HG03097 (cell line): ENCODE data around the gene OPCML.

Experiments
- ATAC-seq: cut with Tn5 transposase; IDR thresholded peaks from one replicate; pipeline ENCODE4 v1.9.1; 2021; ENCODE audit not compliant: unreplicated experiment, low FRiP score

Gene OPCML

DNA sequence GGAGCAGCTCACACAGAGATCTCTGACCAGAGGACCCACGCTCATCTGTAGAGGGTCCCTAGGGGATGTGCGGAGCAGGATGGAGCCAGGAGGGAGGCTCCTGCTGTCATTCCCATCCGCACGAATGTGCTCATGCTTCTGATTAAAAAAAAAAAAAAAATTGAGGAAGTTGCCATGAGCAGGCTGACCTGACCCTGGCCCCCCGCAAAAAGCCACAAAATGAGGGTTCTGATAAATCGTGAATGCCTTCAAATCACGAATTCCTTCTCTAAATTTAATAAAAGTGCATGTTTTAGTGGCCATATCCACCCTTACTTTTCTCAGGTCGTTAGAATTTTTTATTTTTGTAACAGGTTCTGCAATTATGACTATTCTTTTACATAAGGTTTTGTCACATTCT, 378.2 kb downstream of the OPCML start:
- no peak for ATAC-seq

- no peak for ATAC-seq
These were observed 379.3 kb downstream of the OPCML start for GRCh38 chr11:133153031-133153430.

- ATAC-seq, result no peak
These were observed 382.6 kb downstream of the OPCML start for GRCh38 chr11:133149698-133150097.

GRCh38 chr11:133147625-133148024, 384.7 kb downstream of the OPCML start:
- no peak for ATAC-seq

GRCh38 chr11:133146697-133147306, 385.5 kb downstream of the OPCML start:
- ATAC-seq, result no peak

DNA sequence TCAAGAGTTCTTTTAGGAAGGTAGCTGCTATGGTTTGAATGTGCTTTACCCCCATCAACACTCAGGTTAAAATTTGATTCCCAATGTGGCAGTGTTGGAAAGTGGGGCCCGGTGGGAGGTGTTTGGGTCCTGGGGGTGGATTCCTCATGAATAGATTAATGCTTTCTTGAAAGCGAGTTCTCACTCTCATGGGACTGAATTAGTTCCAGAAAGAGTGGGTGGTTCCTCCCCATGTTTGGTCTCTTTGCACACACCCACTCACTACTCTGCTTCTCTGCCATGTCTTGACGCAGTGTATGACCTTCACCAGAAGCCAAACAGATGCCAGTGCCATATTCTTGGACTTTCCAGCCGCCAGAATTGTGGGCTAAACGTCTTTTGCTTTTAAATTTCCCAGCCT, 394.4 kb downstream of the OPCML start:
- ATAC-seq, result no peak

DNA sequence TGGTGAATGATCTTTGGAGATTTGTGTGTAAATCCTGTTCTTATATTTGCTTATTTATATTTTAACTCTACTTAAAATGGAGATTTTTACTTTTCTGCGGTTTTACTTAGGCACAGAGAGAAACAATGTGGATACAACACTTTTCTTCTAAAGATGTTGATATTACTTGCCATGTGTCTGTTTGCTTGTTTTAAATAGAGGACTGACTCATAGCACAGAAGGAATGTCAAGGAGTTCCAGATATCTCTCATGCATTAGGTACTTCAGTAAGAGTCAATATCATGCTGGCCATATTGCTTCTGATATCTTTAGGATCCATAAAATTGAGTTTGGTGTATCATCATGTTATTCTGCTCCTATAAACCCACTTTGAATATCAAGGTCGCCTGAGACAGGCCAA, 395.0 kb downstream of the OPCML start:
- ATAC-seq, result no peak

- no peak for ATAC-seq
These were observed 395.9 kb downstream of the OPCML start for GRCh38 chr11:133136376-133136775.

DNA sequence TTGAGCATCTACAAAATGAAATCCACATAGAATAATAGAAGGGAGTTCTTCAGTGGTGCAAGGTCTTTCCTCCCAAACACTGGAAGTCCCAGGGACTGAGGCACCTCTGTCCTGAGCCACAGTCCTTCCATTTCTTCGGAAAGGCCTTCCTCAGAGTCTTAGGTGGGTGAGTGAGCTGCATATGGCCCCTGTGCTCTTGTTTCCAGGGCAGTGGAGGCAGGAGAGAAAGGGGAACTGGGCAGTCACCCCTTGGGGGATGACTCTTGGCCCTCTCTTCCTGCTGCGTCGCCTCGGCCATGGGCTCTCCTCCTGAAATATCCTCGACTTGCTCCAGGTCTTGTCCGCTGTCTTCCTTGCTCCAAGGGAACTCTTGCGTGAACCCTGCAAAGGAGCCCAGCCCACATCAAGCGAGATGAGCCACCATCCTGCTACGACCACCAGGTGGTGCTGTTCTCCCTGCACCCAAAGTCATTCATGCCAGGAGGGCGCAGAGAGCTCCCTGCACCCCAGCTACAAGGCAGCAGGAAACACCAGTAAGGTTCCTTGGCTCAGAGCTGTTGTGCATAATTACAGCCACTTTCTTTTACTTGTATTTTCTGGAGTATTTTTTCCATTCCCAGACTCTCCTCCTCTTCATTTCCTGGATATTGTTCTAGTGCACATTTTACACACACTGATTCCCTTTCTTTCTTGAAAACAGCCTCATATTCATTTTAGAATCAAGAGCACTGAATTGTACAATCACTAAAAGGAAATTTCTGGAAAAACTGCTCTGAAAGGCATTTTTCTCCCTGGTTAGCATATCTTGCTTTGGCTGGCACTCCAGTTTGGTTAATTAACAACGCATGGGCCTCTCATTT, 397.8 kb downstream of the OPCML start:
- ATAC-seq, result peak; percentile 94

DNA sequence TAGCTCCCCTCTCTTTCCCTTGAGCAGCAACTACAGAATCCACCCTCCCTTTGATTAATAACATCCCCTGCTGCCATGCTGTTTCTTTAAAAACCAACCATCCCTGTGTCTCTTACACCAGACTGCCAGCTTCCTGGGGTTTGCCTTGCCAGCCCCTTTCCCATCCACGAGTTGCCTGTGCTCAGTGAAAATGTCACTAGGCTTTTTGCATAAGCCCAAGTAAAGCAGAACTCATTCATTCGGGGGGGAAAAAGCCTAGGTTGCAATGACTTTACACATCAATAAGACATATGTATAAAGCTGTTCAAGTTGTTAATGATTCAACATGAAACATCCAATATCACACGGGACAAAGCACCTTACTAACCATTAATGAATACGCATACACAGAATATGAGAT, 398.7 kb downstream of the OPCML start:
- ATAC-seq, result no peak

DNA sequence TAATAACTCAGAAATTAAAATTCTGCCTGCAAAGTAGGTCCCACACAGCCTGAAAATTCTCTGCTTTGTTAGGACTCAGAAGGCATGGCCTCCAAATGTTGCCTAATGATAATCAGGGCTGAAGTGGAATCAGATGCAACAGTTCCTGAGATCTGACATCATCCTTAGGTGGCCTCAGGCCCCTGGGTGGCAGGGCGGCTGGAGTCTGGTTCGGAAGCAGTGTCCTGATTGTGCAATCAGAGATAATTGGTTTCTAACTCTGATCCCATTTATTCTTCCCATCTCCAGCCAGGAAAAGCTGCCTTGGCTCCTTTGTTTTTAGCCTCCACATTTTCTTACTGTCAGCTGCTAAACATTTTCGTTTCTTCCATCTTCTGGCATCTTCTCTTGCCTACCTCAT, 399.3 kb downstream of the OPCML start:
- no peak for ATAC-seq

- ATAC-seq, result no peak
These were observed 404.6 kb downstream of the OPCML start for GRCh38 chr11:133127741-133128140.

GRCh38 chr11:133123796-133124195, 408.5 kb downstream of the OPCML start:
- no peak for ATAC-seq

DNA sequence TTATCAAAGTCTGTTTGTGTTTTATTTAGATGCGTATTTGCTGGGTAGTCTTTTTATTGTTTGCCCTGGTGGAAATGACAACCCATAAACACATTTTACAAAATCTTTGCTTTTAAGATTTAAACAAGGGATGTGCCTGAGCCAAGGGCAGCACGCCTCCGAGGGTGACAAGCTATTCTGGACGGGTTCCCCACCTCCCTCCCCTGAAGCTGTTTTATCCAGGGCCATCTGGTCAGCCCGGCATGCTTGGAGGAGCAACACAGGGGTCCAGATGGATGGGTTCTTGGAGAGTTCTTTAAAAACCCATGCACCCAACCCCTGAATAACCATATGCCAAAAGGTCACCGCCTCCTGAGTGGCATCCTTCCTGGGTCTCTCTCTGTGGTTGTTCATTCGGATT, 408.9 kb downstream of the OPCML start:
- ATAC-seq, result no peak

- ATAC-seq, result no peak
These were observed 410.0 kb downstream of the OPCML start for GRCh38 chr11:133122256-133122655.

GRCh38 chr11:133118563-133119268, 413.6 kb downstream of the OPCML start:
- ATAC-seq, result no peak

DNA sequence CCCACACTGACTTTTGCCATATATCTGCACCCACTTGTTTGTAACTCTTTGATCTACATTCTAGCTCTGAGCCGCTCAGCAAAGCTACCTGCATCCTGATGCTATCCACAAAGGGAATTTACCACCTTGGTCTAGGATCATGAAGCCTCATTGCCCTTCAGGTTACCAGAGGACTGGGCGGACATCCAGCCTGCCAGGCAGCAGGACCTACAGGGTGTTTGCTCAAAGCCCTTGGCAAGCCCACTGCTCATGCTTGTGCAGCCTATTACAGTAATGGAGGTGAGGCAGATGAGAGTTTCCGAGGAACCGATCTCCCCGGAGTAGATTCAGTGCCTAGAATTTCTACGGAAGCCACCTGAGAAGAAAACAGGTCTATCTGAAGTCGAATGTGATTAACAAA, 417.2 kb downstream of the OPCML start:
- no peak for ATAC-seq

DNA sequence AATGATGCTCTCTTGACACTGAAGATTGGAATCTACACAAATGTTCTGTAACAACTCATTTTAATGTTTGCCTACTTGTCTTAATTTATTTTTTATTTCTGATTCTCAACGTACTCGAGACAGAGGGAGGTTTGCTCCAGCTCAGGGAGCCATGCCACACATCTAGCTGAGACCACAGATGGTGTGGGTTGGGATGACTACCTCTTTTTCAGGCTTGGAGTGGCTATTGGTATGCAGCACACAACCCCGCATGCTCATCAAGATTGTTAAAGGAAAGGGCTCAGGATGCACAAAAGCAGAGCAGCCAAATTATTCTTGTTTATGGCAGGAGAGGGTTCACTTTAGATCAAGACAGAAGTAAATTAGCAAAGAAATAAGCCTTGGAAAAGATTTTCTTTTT, 424.5 kb downstream of the OPCML start:
- no peak for ATAC-seq

- ATAC-seq, result no peak
These were observed 425.2 kb downstream of the OPCML start for GRCh38 chr11:133107136-133107535.

DNA sequence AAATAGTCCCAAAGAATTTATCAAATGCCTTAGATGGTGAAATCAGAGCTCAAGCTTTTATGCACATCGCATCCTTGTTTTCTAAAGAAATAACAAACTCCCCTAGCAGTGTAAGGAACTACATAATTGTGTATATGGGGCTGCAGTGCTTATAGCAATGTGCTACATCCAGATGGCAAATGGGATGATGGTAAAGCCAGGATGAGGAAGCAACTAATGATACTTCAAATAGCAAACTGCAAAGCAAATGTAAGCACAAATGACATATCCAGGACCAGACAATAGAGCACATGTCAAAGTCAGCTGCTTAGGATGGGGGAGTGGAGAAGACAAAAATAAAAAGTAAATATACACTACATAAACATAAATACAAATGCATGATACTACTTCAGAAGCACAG, 425.9 kb downstream of the OPCML start:
- ATAC-seq, result no peak

- ATAC-seq, result no peak
These were observed 428.1 kb downstream of the OPCML start for GRCh38 chr11:133104009-133104744.
